Glutamatergic neuron (in vitro differentiated cells): ENCODE data around the gene KLHL35. TPM values are rescaled to one million over a fixed set of nuclear protein-coding genes. Genes with fewer than 3 reads are reported as not detected.

Source experiments
- DNase-seq: peaks from one replicate; pipeline ENCODE4 v3.0.0; 2022
- H3K27ac Mint-ChIP-seq: one replicate; pipeline ENCODE4 v1.8.0; 2020; ENCODE audit warnings: mild to moderate bottlenecking, mixed read lengths, inconsistent platforms; ENCODE audit not compliant: unreplicated experiment
- H3K27me3 Mint-ChIP-seq: one replicate; pipeline ENCODE4 v1.8.0; 2020; ENCODE audit warnings: mild to moderate bottlenecking, moderate library complexity, mixed read lengths, inconsistent platforms; ENCODE audit not compliant: unreplicated experiment
- H3K36me3 Mint-ChIP-seq: one replicate; pipeline ENCODE4 v1.8.0; 2020; ENCODE audit warnings: mild to moderate bottlenecking, mixed read lengths, inconsistent platforms; ENCODE audit not compliant: unreplicated experiment
- H3K4me1 Mint-ChIP-seq: one replicate; pipeline ENCODE4 v1.8.0; 2020; ENCODE audit warnings: mild to moderate bottlenecking, low read depth, mixed read lengths, inconsistent platforms; ENCODE audit not compliant: unreplicated experiment
- H3K4me3 Mint-ChIP-seq: one replicate; pipeline ENCODE4 v1.8.0; 2020; ENCODE audit warnings: mild to moderate bottlenecking, mixed read lengths, inconsistent platforms; ENCODE audit not compliant: unreplicated experiment
- H3K9me3 Mint-ChIP-seq: one replicate; pipeline ENCODE4 v1.8.0; 2020; ENCODE audit warnings: mild to moderate bottlenecking, moderate library complexity, mixed read lengths, inconsistent platforms; ENCODE audit not compliant: unreplicated experiment
- total RNA-seq: library from RNA; stranded (reverse); fragmentation: NEBNext Ultra II Directional; extraction: Animal tissue kit (Norgen Biotek cat#: 25700); gene quantifications from one replicate; pipeline ENCODE4 v1.2.1, GENCODE V29; 2021; ENCODE audit not compliant: unreplicated experiment
- TF ChIP-seq, protein P1 (sequence below): fragments of 200-600 bp; sonication (generic); IDR thresholded peaks from one replicate; pipeline ENCODE4 v1.5.0; 2021; ENCODE audit not compliant: partially characterized antibody, unreplicated experiment

KLHL35 gene
- total RNA-seq, 1 donor from 2014 or later, result 41.4 TPM

DNA sequence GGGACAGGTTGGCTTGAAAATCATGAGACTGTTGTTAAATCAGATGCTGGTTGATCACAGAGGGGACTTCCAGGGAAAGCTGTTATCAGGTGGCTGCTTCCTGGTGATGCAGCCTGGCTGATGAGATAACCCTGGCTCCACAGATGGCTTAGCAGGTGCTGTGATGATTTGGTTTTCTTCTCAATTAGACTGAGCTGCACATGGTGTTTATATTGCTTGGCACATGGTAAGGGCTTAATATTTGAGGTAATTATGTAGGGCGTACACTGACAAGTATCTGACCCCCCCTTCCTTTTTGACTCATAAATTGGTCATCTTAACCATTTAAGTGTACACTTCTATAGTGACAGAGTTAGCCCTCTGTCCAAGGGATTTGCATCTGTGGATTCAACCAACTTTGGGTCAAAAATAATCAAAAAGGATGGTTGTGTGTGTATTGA, 26.6 kb downstream of the KLHL35 start:
- TF ChIP-seq, protein P1, sequence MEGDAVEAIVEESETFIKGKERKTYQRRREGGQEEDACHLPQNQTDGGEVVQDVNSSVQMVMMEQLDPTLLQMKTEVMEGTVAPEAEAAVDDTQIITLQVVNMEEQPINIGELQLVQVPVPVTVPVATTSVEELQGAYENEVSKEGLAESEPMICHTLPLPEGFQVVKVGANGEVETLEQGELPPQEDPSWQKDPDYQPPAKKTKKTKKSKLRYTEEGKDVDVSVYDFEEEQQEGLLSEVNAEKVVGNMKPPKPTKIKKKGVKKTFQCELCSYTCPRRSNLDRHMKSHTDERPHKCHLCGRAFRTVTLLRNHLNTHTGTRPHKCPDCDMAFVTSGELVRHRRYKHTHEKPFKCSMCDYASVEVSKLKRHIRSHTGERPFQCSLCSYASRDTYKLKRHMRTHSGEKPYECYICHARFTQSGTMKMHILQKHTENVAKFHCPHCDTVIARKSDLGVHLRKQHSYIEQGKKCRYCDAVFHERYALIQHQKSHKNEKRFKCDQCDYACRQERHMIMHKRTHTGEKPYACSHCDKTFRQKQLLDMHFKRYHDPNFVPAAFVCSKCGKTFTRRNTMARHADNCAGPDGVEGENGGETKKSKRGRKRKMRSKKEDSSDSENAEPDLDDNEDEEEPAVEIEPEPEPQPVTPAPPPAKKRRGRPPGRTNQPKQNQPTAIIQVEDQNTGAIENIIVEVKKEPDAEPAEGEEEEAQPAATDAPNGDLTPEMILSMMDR, result no peak
- H3K36me3 Mint-ChIP-seq, result no peaks in the 10 kb centered on the region

GRCh38 chr11:75403983-75404658, 28.9 kb downstream of the KLHL35 start:
- peaks cover 4% of the 10 kb centered on the region for H3K9me3 Mint-ChIP-seq
- no peak for DNase-seq
- peak overlapping the region; percentile 3 for H3K4me3 Mint-ChIP-seq
- TF ChIP-seq, protein P1, result no peak
- H3K36me3 Mint-ChIP-seq, result no peaks in the 10 kb centered on the region
- H3K27ac Mint-ChIP-seq, result peak overlapping the region; percentile 56
- peaks cover 28% of the 10 kb centered on the region for H3K4me1 Mint-ChIP-seq
- peaks cover 2% of the 10 kb centered on the region for H3K27me3 Mint-ChIP-seq

More for the DNA sequence above, 26.6 kb downstream of the KLHL35 start:
- H3K27me3 Mint-ChIP-seq, result peaks cover 2% of the 10 kb centered on the region
- peaks cover 2% of the 10 kb centered on the region for H3K9me3 Mint-ChIP-seq
- H3K4me1 Mint-ChIP-seq, result peaks cover 27% of the 10 kb centered on the region
- no peak for DNase-seq
- H3K4me3 Mint-ChIP-seq, result no peak overlapping the region
- H3K27ac Mint-ChIP-seq, result peak overlapping the region; percentile 53

DNA sequence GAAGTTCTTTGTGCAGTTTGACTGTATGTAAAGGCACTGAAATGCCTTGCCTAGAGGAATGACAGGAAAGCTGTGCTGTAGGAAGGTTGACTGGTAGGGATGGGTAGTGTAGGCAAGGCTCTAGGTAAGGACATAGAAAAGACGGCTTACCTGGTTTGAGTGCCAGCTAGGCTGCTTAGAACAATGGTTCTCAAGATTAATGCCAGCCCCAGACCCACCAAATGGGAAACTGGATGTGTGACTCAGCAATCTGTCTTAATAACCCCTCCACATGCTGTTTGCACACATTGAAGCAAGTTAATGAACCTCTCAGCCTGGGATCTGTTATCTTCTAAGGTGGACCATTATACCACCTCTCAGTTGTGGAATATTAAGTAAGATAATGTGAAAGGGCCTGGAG, 30.0 kb downstream of the KLHL35 start:
- H3K27me3 Mint-ChIP-seq, result peaks cover 4% of the 10 kb centered on the region
- no peak for DNase-seq
- H3K4me1 Mint-ChIP-seq, result peaks cover 28% of the 10 kb centered on the region
- H3K27ac Mint-ChIP-seq, result peak overlapping the region; percentile 56
- peak overlapping the region; percentile 99 for H3K4me3 Mint-ChIP-seq
- TF ChIP-seq, protein P1, result no peak
- no peaks in the 10 kb centered on the region for H3K36me3 Mint-ChIP-seq
- H3K9me3 Mint-ChIP-seq, result peaks cover 5% of the 10 kb centered on the region

DNA sequence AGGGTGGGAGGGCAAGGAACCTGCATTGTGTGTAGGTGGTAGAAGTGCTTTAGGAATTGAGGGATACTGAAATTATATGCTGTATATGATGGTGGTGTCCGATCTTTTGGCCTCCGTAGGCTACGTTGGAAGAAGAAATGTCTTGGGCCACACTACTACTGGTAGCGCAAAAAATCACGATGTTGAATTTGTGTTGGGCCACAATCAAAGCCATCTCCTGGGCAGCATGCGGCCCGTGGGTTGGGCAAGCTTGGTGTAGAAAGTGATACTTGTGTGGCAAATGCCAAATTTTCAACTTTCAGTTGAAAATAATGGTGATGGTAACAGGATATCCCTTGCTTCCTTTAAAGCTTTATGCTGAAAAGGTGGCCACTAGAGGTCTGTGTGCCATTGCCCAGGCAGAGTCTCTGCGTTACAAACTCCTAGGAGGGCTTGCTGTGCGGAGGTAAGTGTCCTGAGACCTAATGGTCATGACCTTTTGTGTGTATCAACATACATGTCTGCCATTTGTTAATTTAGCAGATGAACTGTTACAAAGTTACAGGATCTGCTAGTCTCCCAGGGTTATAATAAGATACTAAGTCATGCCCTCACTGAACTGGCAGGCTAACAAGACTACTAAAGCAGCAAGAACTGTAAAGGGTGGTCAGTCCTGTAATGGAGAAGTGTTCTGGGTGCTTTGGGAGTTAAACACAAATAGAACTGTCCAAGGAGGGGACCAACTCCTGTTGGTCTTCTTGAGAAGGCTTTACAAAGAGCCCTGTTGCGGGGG, 30.8 kb downstream of the KLHL35 start:
- H3K27me3 Mint-ChIP-seq, result peaks cover 4% of the 10 kb centered on the region
- peak overlapping the region; percentile 99 for H3K4me3 Mint-ChIP-seq
- TF ChIP-seq, protein P1, result no peak
- no peak for DNase-seq
- H3K9me3 Mint-ChIP-seq, result peaks cover 5% of the 10 kb centered on the region
- H3K27ac Mint-ChIP-seq, result no peak overlapping the region
- peaks cover 25% of the 10 kb centered on the region for H3K4me1 Mint-ChIP-seq
- no peaks in the 10 kb centered on the region for H3K36me3 Mint-ChIP-seq
